GM12878 (cell line): ENCODE data around the gene SEMA5A. TPM values are rescaled to one million over a fixed set of nuclear protein-coding genes. Genes with fewer than 3 reads are reported as not detected.

Experiments
- ATAC-seq: fragments of 200-7000 bp; cut with Tn5 transposase; 3 replicates; pipeline ENCODE4 v1.9.1; 2020; ENCODE audit warnings: mild to moderate bottlenecking, moderate library complexity
- Bru-seq: library from RNA; stranded (reverse); fragments of 400-500 nt; gene quantifications from one replicate; lab custom pipeline; 2021; lab: Mats Ljungman, UMichigan
- BruChase-seq, 2 experiments: library from RNA; stranded (reverse); fragments of 400-500 nt; gene quantifications; one replicate each; lab custom pipeline; 2021; lab: Mats Ljungman, UMichigan
- BruUV-seq: library from RNA; stranded (reverse); fragments of 400-500 nt; replicated peaks from 2 replicates; lab custom pipeline; 2021; lab: Mats Ljungman, UMichigan
- CTCF ChIA-PET: fragments of 300-600 bp; sonication (Branson Sonifier 250); formaldehyde crosslinking; extraction: SDS; loops from one replicate; lab custom pipeline; 2021; ENCODE audit warnings: inconsistent platforms; lab: Yijun Ruan, JAX
- POLR2A ChIA-PET: fragments of 350-600 bp; formaldehyde crosslinking; extraction: SDS; loops from one replicate; lab custom pipeline; 2021; ENCODE audit warnings: inconsistent platforms; lab: Charles Lee
- RAD21 ChIA-PET: fragments of 300-600 bp; sonication (Branson Sonifier 250); formaldehyde crosslinking; loops from one replicate; lab custom pipeline; 2023; ENCODE audit warnings: antibody characterized with exemption; ENCODE audit not compliant: unreplicated experiment; lab: Charles Lee
- SMC1A ChIA-PET: fragments of 300-600 bp; sonication (Branson Sonifier 250); formaldehyde crosslinking; loops from one replicate; lab custom pipeline; 2023; ENCODE audit not compliant: unreplicated experiment, uncharacterized antibody; lab: Charles Lee
- DNase-seq: peaks from one replicate; pipeline ENCODE4 v3.0.0-alpha.2; 2011; ENCODE audit warnings: low read depth, low spot score
- FAIRE-seq: peaks from 3 replicates; lab custom pipeline; 2011; peaks lifted over from hg19 to GRCh38; lab: Jason Lieb, UNC
- H2AFZ ChIP-seq: 2 replicates; pipeline ENCODE4 v1.6.0; 2011; ENCODE audit warnings: low read depth, low read length, control low read depth; ENCODE audit not compliant: control insufficient read depth
- H3K27ac ChIP-seq: 2 replicates; pipeline ENCODE4 v1.5.1; 2011; ENCODE audit warnings: control low read depth; ENCODE audit not compliant: control insufficient read depth, insufficient read depth
- H3K27me3 ChIP-seq, 2 experiments: replicated peaks in 1 of 2; 2 replicates each; pipeline versions ENCODE4 v1.6.0 to v1.6.1; 2011; ENCODE audit warnings: low read length in 1 of 2; ENCODE audit not compliant: control insufficient read depth in 2 of 2, insufficient read depth in 2 of 2
- H3K36me3 ChIP-seq, 2 experiments: 2 replicates each; pipeline ENCODE4 v1.5.1; 2011; ENCODE audit warnings: low read length in 1 of 2; ENCODE audit not compliant: control insufficient read depth in 2 of 2, insufficient read depth in 2 of 2
- H3K4me1 ChIP-seq: 2 replicates; pipeline ENCODE4 v1.6.1; 2011; ENCODE audit warnings: mild to moderate bottlenecking, low read length, moderate library complexity, mixed read lengths; ENCODE audit not compliant: control insufficient read depth, insufficient read depth
- H3K4me2 ChIP-seq: 2 replicates; pipeline ENCODE4 v1.6.0; 2011; ENCODE audit warnings: control low read depth; ENCODE audit not compliant: control insufficient read depth, insufficient read depth
- H3K4me3 ChIP-seq: fragments of 200-600 bp; sonication (generic); 2 replicates; pipeline ENCODE4 v1.5.1; 2016
- H3K79me2 ChIP-seq: 2 replicates; pipeline ENCODE4 v1.6.0; 2011; ENCODE audit warnings: low read length; ENCODE audit not compliant: control insufficient read depth, insufficient read depth
- H3K9ac ChIP-seq: 2 replicates; pipeline ENCODE4 v1.8.0; 2011; ENCODE audit warnings: low read length, control low read depth, mixed read lengths; ENCODE audit not compliant: control insufficient read depth, insufficient read depth
- H3K9me3 ChIP-seq: replicated peaks from 3 replicates; pipeline ENCODE4 v1.5.1; 2011; ENCODE audit warnings: mild to moderate bottlenecking, low read length; ENCODE audit not compliant: control insufficient read depth, insufficient read depth
- H4K20me1 ChIP-seq: 2 replicates; pipeline ENCODE4 v1.6.0; 2011; ENCODE audit not compliant: control insufficient read depth, insufficient read depth
- CBX5 ChIP-seq: sonication (generic); IDR thresholded peaks from 2 replicates; pipeline ENCODE4 v1.6.1; 2016; ENCODE audit warnings: low read depth, moderate library complexity, mild to moderate bottlenecking, inconsistent platforms
- IRF3 ChIP-seq: fragments of 450-650 bp; IDR thresholded peaks from 2 replicates; pipeline ENCODE4 v1.6.1; 2014; ENCODE audit warnings: mild to moderate bottlenecking
- PAX8 ChIP-seq: fragments of 450-650 bp; IDR thresholded peaks from 2 replicates; pipeline ENCODE4 v1.6.1; 2017; ENCODE audit warnings: mild to moderate bottlenecking, moderate library complexity
- POLR2A ChIP-seq: IDR thresholded peaks from 2 replicates; pipeline ENCODE4 v1.6.1; 2011; ENCODE audit warnings: low read depth, mild to moderate bottlenecking, low read length
- WGBS: methylation state at CpG from one replicate; pipeline ENCODE4 v1.1.6; 2016; ENCODE audit warnings: low lambda C conversion rate; ENCODE audit not compliant: insufficient replicate concordance, insufficient coverage; ENCODE audit errors: missing lambda C conversion rate; 5-methylcytosine and 5-hydroxymethylcytosine counted together
- in situ Hi-C: fragments of 300-500 bp; cut with MboI; formaldehyde crosslinking; loops from 9 replicates; pipeline ENCODE4 v1.14.3; 2018; ENCODE audit warnings: mixed read lengths
- intact Hi-C: fragments of 100-400 bp; cut with micrococcal nuclease; formaldehyde crosslinking; loops from one replicate; pipeline ENCODE4 v1.14.2; 2022; ENCODE audit not compliant: unreplicated experiment
- long read RNA-seq, 2 experiments: library from polyadenylated mRNA; unstranded; transcript quantifications; one replicate each; pipeline ENCODE4 v2.0.0, GENCODE V29; 2019 to 2020
- polyA minus RNA-seq, 3 experiments: library from RNA; depleted of rRNA, polyadenylated mRNA; stranded (reverse); fragments of >200 nt; gene quantifications; 2 replicates each; pipeline ENCODE4 v1.2.3, GENCODE V29; 2011
- polyA plus RNA-seq, 11 experiments: library from polyadenylated mRNA; depleted of rRNA in 4 of 11; unstranded in 6 of 11; stranded (reverse) in 5 of 11; fragments of >200 nt; fragmentation: Nextera tagmentation in 4 of 11; fragmentation: Illumina TruSeq in 1 of 11; extraction: Ambion mirVana in 4 of 11; extraction: Trizol in 1 of 11; gene quantifications; 1 replicate in 1 of 11; 2 replicates in 10 of 11; pipeline versions ENCODE4 v1.2.1 to v1.2.3, GENCODE V29; 2011 to 2016; ENCODE audit warnings: inconsistent platforms in 2 of 11, missing spikeins in 2 of 11, low read depth in 1 of 11
- total RNA-seq, 4 experiments: library from RNA; depleted of rRNA in 3 of 4; stranded (reverse); fragments of >200 nt in 3 of 4; fragmentation: Illumina TruSeq in 1 of 4; extraction: Trizol in 1 of 4; gene quantifications; 2 replicates each; pipeline versions ENCODE4 v1.2.1 to v1.2.3, GENCODE V29; 2013 to 2021

The SEMA5A gene
- total RNA-seq (2013; cell fraction: nucleolus; rRNA removed) = 0.54 and 1.0 TPM in 2 replicates
- 0.05 and 0.06 TPM in 2 replicates for total RNA-seq (2014; rRNA removed)
- 0.13 and 0.28 TPM in 2 replicates for total RNA-seq (2014; rRNA removed; fragmentation: Illumina TruSeq; extraction: Trizol)
- total RNA-seq (2021) = 0.21 and 0.28 TPM in 2 replicates
- 0.42 TPM for polyA plus RNA-seq (2011; ENCODE audit: low read depth)
- polyA plus RNA-seq (2011; rRNA removed) = 2.4 and 2.6 TPM in 2 replicates
- polyA plus RNA-seq (2011; cell fraction: cytosol; rRNA removed) = 2.0 and 2.2 TPM in 2 replicates
- 1.7 and 1.8 TPM in 2 replicates for polyA plus RNA-seq (2011; cell fraction: nucleus; rRNA removed)
- polyA plus RNA-seq (2012) = 0.18 and 0.31 TPM in 2 replicates
- polyA plus RNA-seq (2014; fragmentation: Illumina TruSeq; extraction: Trizol) = 0.06 and 0.12 TPM in 2 replicates
- polyA plus RNA-seq (2014; fragmentation: Nextera tagmentation; extraction: Ambion mirVana) = under 1 TPM; 0.03 to 0.04 TPM
- 0.01 and 0.04 TPM in 2 replicates for polyA plus RNA-seq (2014; rRNA removed)
- polyA plus RNA-seq (2016; fragmentation: Nextera tagmentation; extraction: Ambion mirVana) = under 1 TPM in 1 of 2 experiments, not detected in 1; 0.09 TPM
- polyA minus RNA-seq (2011; rRNA and poly(A)+ RNA removed) = 4.0 and 4.2 TPM in 2 replicates
- polyA minus RNA-seq (2011; cell fraction: cytosol; rRNA and poly(A)+ RNA removed) = 1.5 and 1.6 TPM in 2 replicates
- 2.5 and 4.3 TPM in 2 replicates for polyA minus RNA-seq (2011; cell fraction: nucleus; rRNA and poly(A)+ RNA removed)
- Bru-seq, nascent RNA = percentile 18 among the genes with signal in this experiment
- BruChase-seq, experiment 1, labeled RNA remaining after a 6-hour chase = percentile 8 among the genes with signal in this experiment
- BruChase-seq, experiment 2, labeled RNA remaining after a 2-hour chase = percentile 10 among the genes with signal in this experiment
- long read RNA-seq, experiment 1, partial matches to known transcripts = 2 of 2 reads
- long read RNA-seq, experiment 1, other reads (novel, unspliced or antisense) = 0 of 2 reads
- long read RNA-seq, experiment 2, partial matches to known transcripts = 5 of 10 reads
- long read RNA-seq, experiment 2, other reads (novel, unspliced or antisense) = 5 of 10 reads

GRCh38 chr5:9545992-9546851, at the start of gene SEMA5A:
Gene SEMA5A, minus strand, starts transcription at chr5:9546075. Its CDS starts 166,129 bp downstream, at chr5:9379946.
- Histone ChIP-seq H3K36me3 (no peaks in the 10 kb centered on the region), H3K27ac (no peak within 1 kb of the TSS), H3K9me3 (no peaks in the 10 kb centered on the region)
- in situ Hi-C loops = loop anchor here (5.0 to 25.0 kb wide), 2 partner anchors 184 to 1634 kb away; no protein-coding TSS in a partner anchor
- TF ChIP-seq CBX5 (no peak), POLR2A (no peak), IRF3 (no peak), PAX8 (no peak)
- TF ChIP-seq, all 136 proteins: peak for 0
- intact Hi-C loops = loop anchor here (10.0 kb wide), 1 partner anchor 331 kb away; no protein-coding TSS in a partner anchor
- ChIA-PET RAD21 (no interaction called here), CTCF (no interaction called here), POLR2A (no interaction called here), SMC1A (no interaction called here)
- Histone ChIP-seq H3K4me1 (peaks cover 3% of the 10 kb centered on the region; the same call in 1 of the 2 replicates), H3K9ac (no peak within 1 kb of the TSS; the same call in 1 of the 2 replicates), H3K27me3 (peaks cover 1 to 9% of the 10 kb centered on the region in 2 experiments), H3K4me2 (peak within 1 kb of the TSS; percentile 79), H3K79me2 (no peaks in the 10 kb centered on the region), H4K20me1 (no peaks in the 10 kb centered on the region), H2AFZ (0 out of 2 replicates have a peak within 1 kb of the TSS, but pooled peaks have one; percentile 2), H3K4me3 (peak within 1 kb of the TSS; percentile 46)
- no peak for FAIRE-seq
- no peak for ATAC-seq
- no TSS peak for BruUV-seq
- 17% methylated on average over 38 of the region's 84 CpGs for WGBS
- DNase-seq = no peak
